Measurements from ENCODE around the gene STRIP2.

GRCh38 chr7:129391546-129392171 is 42.6 kb upstream of the STRIP2 start:
- TF ChIP-seq CTCF (IDR thresholded peaks at IDR 0.05) (no peak), POLR2A (IDR thresholded peaks at IDR 0.05) (no peak)
